ENCODE data around the gene TREH.

The TREH gene

GRCh38 chr11:118625036-118625690 lies 54.3 kb downstream of the TREH start:
- TF ChIP-seq SIN3A (IDR thresholded peaks at IDR 0.05; ENCODE audit: borderline replicate concordance, insufficient read depth, low read length) (no peak), POLR2AphosphoS5 (IDR thresholded peaks at IDR 0.05; ENCODE audit: low read depth, low read length) (no peak), FOXP2 (optimal IDR thresholded peaks at IDR 0.05; ENCODE audit: borderline replicate concordance, extremely low read depth, extremely low read length, insufficient read depth) (no peak), TAF1 (IDR thresholded peaks at IDR 0.05; ENCODE audit: borderline replicate concordance, insufficient read depth, low read length) (no peak), REST (IDR thresholded peaks at IDR 0.05; ENCODE audit: insufficient read depth in 1 of 2, low read depth in 2 of 2, low read length in 2 of 2) (no peak)

GRCh38 chr11:118623269-118623655 lies 56.2 kb downstream of the TREH start:
- TF ChIP-seq TAF1 (IDR thresholded peaks at IDR 0.05; ENCODE audit: borderline replicate concordance, insufficient read depth, low read length) (no peak), FOXP2 (optimal IDR thresholded peaks at IDR 0.05; ENCODE audit: borderline replicate concordance, extremely low read depth, extremely low read length, insufficient read depth) (no peak), REST (IDR thresholded peaks at IDR 0.05; ENCODE audit: insufficient read depth in 1 of 2, low read depth in 2 of 2, low read length in 2 of 2) (no peak), POLR2AphosphoS5 (IDR thresholded peaks at IDR 0.05; ENCODE audit: low read depth, low read length) (no peak), SIN3A (IDR thresholded peaks at IDR 0.05; ENCODE audit: borderline replicate concordance, insufficient read depth, low read length) (no peak)

GRCh38 chr11:118622376-118623268 lies 56.8 kb downstream of the TREH start:
- TF ChIP-seq FOXP2 (optimal IDR thresholded peaks at IDR 0.05; ENCODE audit: borderline replicate concordance, extremely low read depth, extremely low read length, insufficient read depth) (no peak), SIN3A (IDR thresholded peaks at IDR 0.05; ENCODE audit: borderline replicate concordance, insufficient read depth, low read length) (no peak), REST (IDR thresholded peaks at IDR 0.05; ENCODE audit: insufficient read depth in 1 of 2, low read depth in 2 of 2, low read length in 2 of 2) (no peak), POLR2AphosphoS5 (IDR thresholded peaks at IDR 0.05; ENCODE audit: low read depth, low read length) (no peak)

- TF ChIP-seq FOXP2 (optimal IDR thresholded peaks at IDR 0.05; ENCODE audit: borderline replicate concordance, extremely low read depth, extremely low read length, insufficient read depth), result no peak
- TF ChIP-seq POLR2AphosphoS5 (IDR thresholded peaks at IDR 0.05; ENCODE audit: low read depth, low read length), result no peak
- TF ChIP-seq REST (IDR thresholded peaks at IDR 0.05; ENCODE audit: insufficient read depth in 1 of 2, low read depth in 2 of 2, low read length in 2 of 2), result no peak
- TF ChIP-seq SIN3A (IDR thresholded peaks at IDR 0.05; ENCODE audit: borderline replicate concordance, insufficient read depth, low read length), result no peak
- no peak for TF ChIP-seq TAF1 (IDR thresholded peaks at IDR 0.05; ENCODE audit: borderline replicate concordance, insufficient read depth, low read length)
Measured at GRCh38 chr11:118621784-118622375, 57.6 kb downstream of the TREH start.
